SU-DHL-6 (cell line): ENCODE data around the gene ORM2.

Experiments used
- H2AFZ ChIP-seq: fragments of 200-600 bp; sonication (generic); 2 replicates; pipeline ENCODE4 v1.6.1; 2014; ENCODE audit warnings: low read depth, mild to moderate bottlenecking, moderate library complexity, mixed read lengths, antibody characterized with exemption, low read length; ENCODE audit not compliant: severe bottlenecking
- H3F3A ChIP-seq: fragments of 200-600 bp; shearing (Covaris generic); 2 replicates; pipeline ENCODE4 v1.6.0; 2016; ENCODE audit warnings: antibody characterized with exemption, mild to moderate bottlenecking; ENCODE audit not compliant: insufficient read depth
- H3K27ac ChIP-seq: fragments of 200-600 bp; sonication (generic); 2 replicates; pipeline ENCODE4 v1.5.1; 2016; ENCODE audit warnings: low read depth, mild to moderate bottlenecking, low read length, moderate library complexity, mixed read lengths
- H3K27me3 ChIP-seq: fragments of 200-600 bp; sonication (generic), shearing (Covaris generic); 2 replicates; pipeline ENCODE4 v1.6.0; 2014; ENCODE audit warnings: mild to moderate bottlenecking, low read length
- H3K36me3 ChIP-seq: fragments of 200-600 bp; sonication (generic); 2 replicates; pipeline ENCODE4 v1.6.1; 2014; ENCODE audit warnings: mild to moderate bottlenecking, low read length, mixed read lengths
- H3K4me2 ChIP-seq: fragments of 300-600, 200-600 bp; shearing (Covaris generic), sonication (generic); 2 replicates; pipeline ENCODE4 v1.6.0; 2014; ENCODE audit warnings: low read length, low read depth, mild to moderate bottlenecking; ENCODE audit not compliant: poor library complexity, severe bottlenecking
- H3K4me3 ChIP-seq: fragments of 200-600 bp; sonication (generic); 2 replicates; pipeline ENCODE4 v1.5.1; 2014; ENCODE audit warnings: antibody characterized with exemption, low read length, mild to moderate bottlenecking, mixed read lengths; ENCODE audit not compliant: insufficient read depth, poor library complexity, severe bottlenecking
- H3K79me2 ChIP-seq: fragments of 200-600 bp; sonication (generic); 2 replicates; pipeline ENCODE4 v1.6.1; 2014; ENCODE audit warnings: mild to moderate bottlenecking, low read length, moderate library complexity; ENCODE audit not compliant: insufficient read depth
- H3K9ac ChIP-seq: fragments of 200-600 bp; sonication (generic); 2 replicates; pipeline ENCODE4 v1.7.0; 2014; ENCODE audit warnings: mild to moderate bottlenecking, low read length
- H3K9me2 ChIP-seq: fragments of 200-600 bp; sonication (generic); replicated peaks from 2 replicates; pipeline ENCODE4 v1.6.1; 2014; ENCODE audit warnings: low read length; ENCODE audit not compliant: insufficient read depth
- H3K9me3 ChIP-seq: fragments of 200-600 bp; sonication (generic); 2 replicates; pipeline ENCODE4 v1.6.1; 2014; ENCODE audit warnings: low read length, mixed read lengths; ENCODE audit not compliant: insufficient read depth
- H4K20me1 ChIP-seq: fragments of 200-600 bp; sonication (generic); 2 replicates; pipeline ENCODE4 v1.6.1; 2014; ENCODE audit warnings: low read depth, mild to moderate bottlenecking, antibody characterized with exemption, low read length, moderate library complexity, mixed read lengths
- CTCF ChIP-seq: fragments of 200-600 bp; sonication (generic); IDR thresholded peaks from one replicate; pipeline ENCODE4 v1.5.1; 2017; ENCODE audit warnings: antibody characterized with exemption, mild to moderate bottlenecking, low read length, moderate library complexity; ENCODE audit not compliant: insufficient read depth, poor library complexity, severe bottlenecking
- EZH2phosphoT487 ChIP-seq: fragments of 200-600 bp; sonication (generic), shearing (Covaris generic); conservative IDR thresholded peaks from 2 replicates; pipeline ENCODE4 v1.6.1; 2018; ENCODE audit warnings: mild to moderate bottlenecking, antibody characterized with exemption, low read length, moderate library complexity, mixed read lengths

Gene ORM2

GRCh38 chr9:114307899-114308267 lies 21.8 kb upstream of the ORM2 start:
- Histone ChIP-seq H3K27ac (no peak overlapping the region), H3K9me3 (no peaks in the 10 kb centered on the region), H3F3A (no peaks in the 10 kb centered on the region), H3K27me3 (no peaks in the 10 kb centered on the region), H2AFZ (no peak overlapping the region), H3K79me2 (no peaks in the 10 kb centered on the region), H4K20me1 (no peaks in the 10 kb centered on the region), H3K9me2 (no peaks in the 10 kb centered on the region), H3K4me2 (no peak overlapping the region), H3K4me3 (no peak overlapping the region), H3K36me3 (no peaks in the 10 kb centered on the region), H3K9ac (no peak overlapping the region)
- TF ChIP-seq CTCF (no peak), EZH2phosphoT487 (no peak)

GRCh38 chr9:114308361-114308950 lies 21.2 kb upstream of the ORM2 start:
- no peaks in the 10 kb centered on the region for H4K20me1 ChIP-seq
- H3K9ac ChIP-seq, result no peak overlapping the region
- H3K36me3 ChIP-seq, result no peaks in the 10 kb centered on the region
- no peak overlapping the region for H3K27ac ChIP-seq
- no peak overlapping the region for H2AFZ ChIP-seq
- H3K79me2 ChIP-seq, result no peaks in the 10 kb centered on the region
- no peaks in the 10 kb centered on the region for H3F3A ChIP-seq
- H3K4me3 ChIP-seq, result no peak overlapping the region
- no peaks in the 10 kb centered on the region for H3K27me3 ChIP-seq
- no peak overlapping the region for H3K4me2 ChIP-seq
- H3K9me2 ChIP-seq, result no peaks in the 10 kb centered on the region
- no peaks in the 10 kb centered on the region for H3K9me3 ChIP-seq
- no peak for TF ChIP-seq EZH2phosphoT487
- TF ChIP-seq CTCF, result no peak

DNA sequence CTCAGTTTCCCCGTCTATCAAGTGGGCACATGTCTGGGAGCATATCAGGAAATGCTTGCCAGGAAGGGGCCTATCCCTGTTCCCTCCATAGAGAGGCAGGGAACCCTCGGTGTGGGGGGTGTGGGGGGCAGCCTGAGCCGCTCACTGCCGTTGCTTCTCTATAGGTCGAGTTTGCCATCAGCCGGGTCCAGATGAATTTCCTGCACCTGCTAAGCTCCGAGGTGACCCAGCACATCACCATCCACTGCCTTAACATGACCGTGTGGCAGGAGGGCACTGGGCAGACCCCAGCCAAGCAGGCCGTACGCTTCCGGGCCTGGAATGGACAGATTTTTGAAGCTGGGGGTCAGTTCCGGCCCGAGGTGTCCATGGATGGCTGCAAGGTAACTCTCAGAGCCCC lies 20.6 kb upstream of the ORM2 start:
- Histone ChIP-seq H3K9me3 (no peaks in the 10 kb centered on the region), H3K79me2 (no peaks in the 10 kb centered on the region), H3K36me3 (no peaks in the 10 kb centered on the region), H3K4me2 (no peak overlapping the region), H2AFZ (no peak overlapping the region), H3K27ac (no peak overlapping the region), H3F3A (no peaks in the 10 kb centered on the region), H3K27me3 (no peaks in the 10 kb centered on the region), H3K9me2 (no peaks in the 10 kb centered on the region), H3K9ac (no peak overlapping the region), H3K4me3 (no peak overlapping the region), H4K20me1 (no peaks in the 10 kb centered on the region)
- TF ChIP-seq CTCF (no peak), EZH2phosphoT487 (no peak)
